ENCODE data around the gene LGI4. TPM values are rescaled to one million over a fixed set of nuclear protein-coding genes. Genes with fewer than 3 reads are reported as not detected.
A peak's percentile ranks its signal among the peaks of the same experiment; 100 is the strongest.

The LGI4 gene
- total and polyA plus RNA-seq, 7 donors = 4.2 to 47.1 (median 31.6) TPM

- DNase-seq = no peak
- peak overlapping the region; percentile 41 to 59 (median 48) for H3K27ac ChIP-seq
- intact Hi-C loops (cut with DNase I) = loop anchor here (10.0 kb wide), 1 partner anchor 146 kb away; no protein-coding TSS in a partner anchor
Measured at GRCh38 chr19:35120898-35121297, 14.0 kb downstream of the LGI4 start.

GRCh38 chr19:35120492-35120891 is 14.4 kb downstream of the LGI4 start:
- Histone ChIP-seq H3K9me3 (no peaks in the 10 kb centered on the region), H3K4me3 (no peak overlapping the region), H3K4me1 (peaks cover 0 to 19% (median 10%) of the 10 kb centered on the region in 4 donors), H3K36me3 (no peaks in the 10 kb centered on the region), H3K27me3 (no peaks in the 10 kb centered on the region), H3K27ac (peak overlapping the region; percentile 45 to 67 (median 56))
- 25 to 52% methylated on average over 7 of the region's 7 CpGs for WGBS, 2 donors
- intact Hi-C loops (cut with DNase I) = loop anchor here (10.0 kb wide), 1 partner anchor 146 kb away; no protein-coding TSS in a partner anchor
- no peak for DNase-seq
- TF ChIP-seq EP300 (IDR thresholded peaks at IDR 0.05) (no peak), POLR2AphosphoS5 (IDR thresholded peaks at IDR 0.05) (peak in 1 of 4 donors; percentile 24), POLR2A (IDR thresholded peaks at IDR 0.05) (no peak)
- TF ChIP-seq, protein P1, sequence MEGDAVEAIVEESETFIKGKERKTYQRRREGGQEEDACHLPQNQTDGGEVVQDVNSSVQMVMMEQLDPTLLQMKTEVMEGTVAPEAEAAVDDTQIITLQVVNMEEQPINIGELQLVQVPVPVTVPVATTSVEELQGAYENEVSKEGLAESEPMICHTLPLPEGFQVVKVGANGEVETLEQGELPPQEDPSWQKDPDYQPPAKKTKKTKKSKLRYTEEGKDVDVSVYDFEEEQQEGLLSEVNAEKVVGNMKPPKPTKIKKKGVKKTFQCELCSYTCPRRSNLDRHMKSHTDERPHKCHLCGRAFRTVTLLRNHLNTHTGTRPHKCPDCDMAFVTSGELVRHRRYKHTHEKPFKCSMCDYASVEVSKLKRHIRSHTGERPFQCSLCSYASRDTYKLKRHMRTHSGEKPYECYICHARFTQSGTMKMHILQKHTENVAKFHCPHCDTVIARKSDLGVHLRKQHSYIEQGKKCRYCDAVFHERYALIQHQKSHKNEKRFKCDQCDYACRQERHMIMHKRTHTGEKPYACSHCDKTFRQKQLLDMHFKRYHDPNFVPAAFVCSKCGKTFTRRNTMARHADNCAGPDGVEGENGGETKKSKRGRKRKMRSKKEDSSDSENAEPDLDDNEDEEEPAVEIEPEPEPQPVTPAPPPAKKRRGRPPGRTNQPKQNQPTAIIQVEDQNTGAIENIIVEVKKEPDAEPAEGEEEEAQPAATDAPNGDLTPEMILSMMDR (IDR thresholded peaks at IDR 0.05) = no peak

More at GRCh38 chr19:35120898-35121297, 14.0 kb downstream of the LGI4 start:
- WGBS, 2 donors = 43 to 76% methylated on average over 7 of the region's 7 CpGs
- no peaks in the 10 kb centered on the region for H3K27me3 ChIP-seq
- peaks cover 0 to 20% (median 10%) of the 10 kb centered on the region in 4 donors for H3K4me1 ChIP-seq
- TF ChIP-seq POLR2AphosphoS5 (IDR thresholded peaks at IDR 0.05) (no peak), POLR2A (IDR thresholded peaks at IDR 0.05) (peak in 1 of 2 donors; percentile 21)
- no peaks in the 10 kb centered on the region for H3K36me3 ChIP-seq
- no peak overlapping the region for H3K4me3 ChIP-seq
- no peaks in the 10 kb centered on the region for H3K9me3 ChIP-seq

DNA sequence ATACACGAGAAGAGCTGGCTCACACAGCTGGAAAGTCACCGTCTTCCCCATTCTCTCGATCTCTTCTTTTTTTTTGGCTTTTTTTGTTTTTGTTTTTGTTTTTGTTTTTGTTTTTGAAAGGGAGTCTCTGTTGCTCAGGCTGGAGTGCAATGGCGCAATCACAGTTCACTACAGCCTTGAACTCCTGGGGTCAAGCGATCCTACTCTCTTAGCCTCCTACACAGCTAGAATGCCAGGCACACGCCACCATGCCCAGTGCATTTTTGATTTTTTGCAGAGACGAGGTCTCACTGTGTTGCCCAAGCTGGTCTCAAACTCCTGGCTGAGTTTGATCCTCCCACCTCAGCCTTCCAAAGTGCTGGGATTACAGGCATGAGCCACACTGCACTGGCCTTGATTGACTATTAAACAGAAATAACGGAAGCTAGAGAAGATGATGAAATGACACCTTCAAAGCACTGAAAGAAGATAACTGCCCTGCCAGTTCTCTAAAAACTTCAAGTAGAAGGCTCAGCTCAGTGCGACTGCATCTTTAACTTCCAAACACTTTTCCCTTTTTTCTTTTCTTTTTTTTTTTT is 15.2 kb downstream of the LGI4 start:
- TF ChIP-seq POLR2A (IDR thresholded peaks at IDR 0.05) (no peak), POLR2AphosphoS5 (IDR thresholded peaks at IDR 0.05) (no peak), EP300 (IDR thresholded peaks at IDR 0.05) (no peak)
- TF ChIP-seq, protein P1 (IDR thresholded peaks at IDR 0.05) = no peak
- WGBS, 2 donors = 82 to 84% methylated on average over 9 of the region's 9 CpGs
- peaks cover 0 to 18% (median 12%) of the 10 kb centered on the region in 4 donors for H3K4me1 ChIP-seq
- no peak for DNase-seq
- H3K27me3 ChIP-seq = peaks cover 0 to 5% (median 0%) of the 10 kb centered on the region in 3 donors
- H3K4me3 ChIP-seq = peak overlapping the region in 1 of 4 donors; percentile 18
- intact Hi-C loops (cut with DNase I) = loop anchor here (10.0 kb wide), 1 partner anchor 145 kb away; no protein-coding TSS in a partner anchor
- H3K27ac ChIP-seq = peak overlapping the region; percentile 40 to 67 (median 52)
- H3K9me3 ChIP-seq = no peaks in the 10 kb centered on the region
- H3K36me3 ChIP-seq = no peaks in the 10 kb centered on the region

- H3K27ac ChIP-seq = peak overlapping the region; percentile 37 to 67 (median 58)
- intact Hi-C loops (cut with DNase I) = no loop called here
- H3K27me3 ChIP-seq = peaks cover 0 to 5% (median 0%) of the 10 kb centered on the region in 3 donors
- TF ChIP-seq EP300 (IDR thresholded peaks at IDR 0.05) = no peak
- no peak for TF ChIP-seq POLR2A (IDR thresholded peaks at IDR 0.05)
- TF ChIP-seq POLR2AphosphoS5 (IDR thresholded peaks at IDR 0.05) = no peak
- TF ChIP-seq, protein P1 (IDR thresholded peaks at IDR 0.05) = no peak
- 48 to 59% methylated on average over 14 of the region's 14 CpGs for WGBS, 2 donors
- peak overlapping the region in 2 of 4 donors; percentile 18 to 20 for H3K4me3 ChIP-seq
- no peaks in the 10 kb centered on the region for H3K36me3 ChIP-seq
- DNase-seq = no peak
- peaks cover 0 to 19% (median 13%) of the 10 kb centered on the region in 4 donors for H3K4me1 ChIP-seq
- no peaks in the 10 kb centered on the region for H3K9me3 ChIP-seq
Measured at GRCh38 chr19:35119091-35119490, 15.8 kb downstream of the LGI4 start.

DNA sequence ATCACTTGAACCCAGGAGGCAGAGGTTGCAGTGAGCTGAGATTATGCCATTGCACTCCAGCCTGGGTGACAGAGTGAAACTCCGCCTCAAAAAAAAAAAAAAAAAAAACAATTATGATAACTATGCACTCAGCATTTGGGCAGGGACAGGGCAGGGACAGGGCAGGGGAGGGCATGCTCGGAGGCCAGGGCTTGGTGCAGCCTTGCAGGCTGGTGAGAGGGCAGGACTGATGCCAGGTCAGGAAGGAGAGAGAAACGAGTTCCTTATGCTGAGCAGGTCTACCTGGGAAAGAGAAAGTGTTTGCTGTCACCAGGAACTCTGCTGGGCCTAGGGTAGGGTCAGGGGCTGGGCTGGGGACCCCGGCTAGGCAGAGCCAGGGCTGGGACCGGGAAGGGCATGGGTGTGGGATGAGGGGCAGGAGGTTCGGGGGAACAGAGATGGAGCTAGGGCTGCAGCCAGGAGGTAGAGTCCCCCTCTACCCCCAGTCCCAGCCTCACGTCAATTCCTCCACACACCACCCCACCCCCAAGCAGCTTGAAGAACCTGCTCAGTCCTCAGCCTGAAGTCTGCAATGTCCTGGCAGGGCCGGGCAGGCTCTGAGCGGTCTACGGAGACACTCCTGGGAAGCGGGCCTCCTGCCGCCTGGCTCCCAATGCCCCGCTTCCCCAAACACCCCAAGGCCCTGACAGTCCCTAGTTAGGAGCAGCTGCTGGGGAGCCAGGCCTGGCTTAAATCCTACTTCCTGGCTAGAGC is 16.4 kb downstream of the LGI4 start:
- no peak for DNase-seq
- peak overlapping the region; percentile 37 to 67 (median 58) for H3K27ac ChIP-seq
- H3K4me3 ChIP-seq = peak overlapping the region in 2 of 4 donors; percentile 18 to 20
- intact Hi-C loops (cut with DNase I) = no loop called here
- H3K36me3 ChIP-seq = no peaks in the 10 kb centered on the region
- TF ChIP-seq POLR2A (IDR thresholded peaks at IDR 0.05) (peak in 1 of 2 donors; percentile 27), EP300 (IDR thresholded peaks at IDR 0.05) (no peak), POLR2AphosphoS5 (IDR thresholded peaks at IDR 0.05) (peak in 2 of 4 donors; percentile 54 to 56)
- TF ChIP-seq, protein P1 (IDR thresholded peaks at IDR 0.05) = no peak
- no peaks in the 10 kb centered on the region for H3K9me3 ChIP-seq
- peaks cover 0 to 5% (median 0%) of the 10 kb centered on the region in 3 donors for H3K27me3 ChIP-seq
- WGBS, 2 donors = 42 to 61% methylated on average over 13 of the region's 13 CpGs
- H3K4me1 ChIP-seq = peaks cover 0 to 16% (median 10%) of the 10 kb centered on the region in 4 donors

Data from sigmoid colon (tissue), 7 donors.